Measurements from ENCODE around the gene SLC22A1. TPM values are rescaled to one million over a fixed set of nuclear protein-coding genes. Genes with fewer than 3 reads are reported as not detected.

Gene SLC22A1
- total and polyA plus RNA-seq, 2 of the 13 experiments (the other 11 are each of a cell fraction or from before 2014, with no cell fraction given): 0.80 to 0.87 TPM

DNA sequence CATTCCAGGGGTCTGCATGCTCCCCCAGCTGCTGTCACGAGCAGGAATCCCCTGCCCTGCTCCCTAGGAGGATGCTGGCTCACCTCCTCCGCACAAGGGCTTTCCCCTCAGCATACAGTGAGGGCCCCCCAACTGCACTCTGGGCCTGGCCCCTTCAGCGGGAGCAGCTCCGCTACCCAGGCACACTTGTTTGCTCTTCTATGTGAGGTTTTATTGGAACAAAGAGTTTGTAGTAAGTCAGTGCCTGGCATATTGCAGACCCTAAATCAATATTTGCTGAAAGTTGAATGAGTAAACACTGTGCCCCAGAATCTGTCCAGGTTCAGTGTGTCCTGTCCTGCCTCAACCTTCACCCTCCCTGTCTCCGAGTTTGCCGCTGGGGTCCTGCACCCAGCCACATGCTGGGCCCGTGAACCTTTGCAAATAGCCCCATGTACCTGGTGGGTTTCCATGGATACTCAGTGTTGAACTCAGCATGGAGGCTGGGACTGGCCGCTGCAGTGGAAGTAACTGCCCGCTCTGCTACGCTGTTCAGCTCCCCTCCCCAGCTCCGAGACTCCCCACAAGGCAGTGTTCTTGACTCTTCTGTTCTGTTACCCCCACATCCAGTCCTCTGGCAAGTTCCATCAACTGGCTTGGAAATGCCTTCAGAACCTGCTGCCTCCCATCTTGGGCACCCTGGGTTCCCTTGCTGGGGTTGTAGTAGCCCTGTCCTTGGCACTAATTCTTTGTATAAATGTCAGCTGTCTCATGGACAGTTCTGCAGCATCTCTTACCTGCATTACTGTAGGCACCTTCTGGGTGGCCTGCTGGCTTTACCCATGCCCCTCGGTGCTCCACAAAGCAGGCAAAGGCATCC, 15.7 kb downstream of the SLC22A1 start (continued):
- no peak for TF ChIP-seq ZNF280B (CRISPR knock-in tag; IDR thresholded peaks at IDR 0.05; ENCODE audit: borderline replicate concordance)
- TF ChIP-seq, protein P1, sequence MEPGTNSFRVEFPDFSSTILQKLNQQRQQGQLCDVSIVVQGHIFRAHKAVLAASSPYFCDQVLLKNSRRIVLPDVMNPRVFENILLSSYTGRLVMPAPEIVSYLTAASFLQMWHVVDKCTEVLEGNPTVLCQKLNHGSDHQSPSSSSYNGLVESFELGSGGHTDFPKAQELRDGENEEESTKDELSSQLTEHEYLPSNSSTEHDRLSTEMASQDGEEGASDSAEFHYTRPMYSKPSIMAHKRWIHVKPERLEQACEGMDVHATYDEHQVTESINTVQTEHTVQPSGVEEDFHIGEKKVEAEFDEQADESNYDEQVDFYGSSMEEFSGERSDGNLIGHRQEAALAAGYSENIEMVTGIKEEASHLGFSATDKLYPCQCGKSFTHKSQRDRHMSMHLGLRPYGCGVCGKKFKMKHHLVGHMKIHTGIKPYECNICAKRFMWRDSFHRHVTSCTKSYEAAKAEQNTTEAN (CRISPR knock-in tag; conservative IDR thresholded peaks at IDR 0.05): no peak; the same call in 1 of the 2 replicates
- TF ChIP-seq ZNF367 (CRISPR knock-in tag; IDR thresholded peaks at IDR 0.05; ENCODE audit: borderline replicate concordance): no peak
- TF ChIP-seq, protein P2, sequence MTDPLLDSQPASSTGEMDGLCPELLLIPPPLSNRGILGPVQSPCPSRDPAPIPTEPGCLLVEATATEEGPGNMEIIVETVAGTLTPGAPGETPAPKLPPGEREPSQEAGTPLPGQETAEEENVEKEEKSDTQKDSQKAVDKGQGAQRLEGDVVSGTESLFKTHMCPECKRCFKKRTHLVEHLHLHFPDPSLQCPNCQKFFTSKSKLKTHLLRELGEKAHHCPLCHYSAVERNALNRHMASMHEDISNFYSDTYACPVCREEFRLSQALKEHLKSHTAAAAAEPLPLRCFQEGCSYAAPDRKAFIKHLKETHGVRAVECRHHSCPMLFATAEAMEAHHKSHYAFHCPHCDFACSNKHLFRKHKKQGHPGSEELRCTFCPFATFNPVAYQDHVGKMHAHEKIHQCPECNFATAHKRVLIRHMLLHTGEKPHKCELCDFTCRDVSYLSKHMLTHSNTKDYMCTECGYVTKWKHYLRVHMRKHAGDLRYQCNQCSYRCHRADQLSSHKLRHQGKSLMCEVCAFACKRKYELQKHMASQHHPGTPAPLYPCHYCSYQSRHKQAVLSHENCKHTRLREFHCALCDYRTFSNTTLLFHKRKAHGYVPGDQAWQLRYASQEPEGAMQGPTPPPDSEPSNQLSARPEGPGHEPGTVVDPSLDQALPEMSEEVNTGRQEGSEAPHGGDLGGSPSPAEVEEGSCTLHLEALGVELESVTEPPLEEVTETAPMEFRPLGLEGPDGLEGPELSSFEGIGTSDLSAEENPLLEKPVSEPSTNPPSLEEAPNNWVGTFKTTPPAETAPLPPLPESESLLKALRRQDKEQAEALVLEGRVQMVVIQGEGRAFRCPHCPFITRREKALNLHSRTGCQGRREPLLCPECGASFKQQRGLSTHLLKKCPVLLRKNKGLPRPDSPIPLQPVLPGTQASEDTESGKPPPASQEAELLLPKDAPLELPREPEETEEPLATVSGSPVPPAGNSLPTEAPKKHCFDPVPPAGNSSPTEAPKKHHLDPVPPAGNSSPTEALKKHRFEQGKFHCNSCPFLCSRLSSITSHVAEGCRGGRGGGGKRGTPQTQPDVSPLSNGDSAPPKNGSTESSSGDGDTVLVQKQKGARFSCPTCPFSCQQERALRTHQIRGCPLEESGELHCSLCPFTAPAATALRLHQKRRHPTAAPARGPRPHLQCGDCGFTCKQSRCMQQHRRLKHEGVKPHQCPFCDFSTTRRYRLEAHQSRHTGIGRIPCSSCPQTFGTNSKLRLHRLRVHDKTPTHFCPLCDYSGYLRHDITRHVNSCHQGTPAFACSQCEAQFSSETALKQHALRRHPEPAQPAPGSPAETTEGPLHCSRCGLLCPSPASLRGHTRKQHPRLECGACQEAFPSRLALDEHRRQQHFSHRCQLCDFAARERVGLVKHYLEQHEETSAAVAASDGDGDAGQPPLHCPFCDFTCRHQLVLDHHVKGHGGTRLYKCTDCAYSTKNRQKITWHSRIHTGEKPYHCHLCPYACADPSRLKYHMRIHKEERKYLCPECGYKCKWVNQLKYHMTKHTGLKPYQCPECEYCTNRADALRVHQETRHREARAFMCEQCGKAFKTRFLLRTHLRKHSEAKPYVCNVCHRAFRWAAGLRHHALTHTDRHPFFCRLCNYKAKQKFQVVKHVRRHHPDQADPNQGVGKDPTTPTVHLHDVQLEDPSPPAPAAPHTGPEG (CRISPR knock-in tag; IDR thresholded peaks at IDR 0.05): no peak
- TF ChIP-seq NR2F2 (IDR thresholded peaks at IDR 0.05; ENCODE audit: borderline replicate concordance, low read depth): 0 out of 2 replicates have a peak, but pooled peaks have one; percentile 39
- no peak for TF ChIP-seq ZSCAN30 (CRISPR knock-in tag; IDR thresholded peaks at IDR 0.05)
- TF ChIP-seq ZBTB10 (CRISPR knock-in tag; IDR thresholded peaks at IDR 0.05; ENCODE audit: borderline replicate concordance): peak; percentile 96; the same call in 1 of the 2 replicates
- peak; percentile 51 for TF ChIP-seq PHF5A (CRISPR knock-in tag; IDR thresholded peaks at IDR 0.05; ENCODE audit: low read depth, unreplicated experiment)
- TF ChIP-seq XRCC5 (optimal IDR thresholded peaks at IDR 0.05; ENCODE audit: low read length): peak; percentile 57
- TF ChIP-seq ZNF567 (CRISPR knock-in tag; IDR thresholded peaks at IDR 0.05; ENCODE audit: borderline replicate concordance): 0 out of 2 replicates have a peak, but pooled peaks have one; percentile 82
- TF ChIP-seq ZMYM3 (CRISPR knock-in tag; IDR thresholded peaks at IDR 0.05): peak; percentile 36; the same call in 1 of the 2 replicates
- TF ChIP-seq MED1 (CRISPR knock-in tag; IDR thresholded peaks at IDR 0.05): peak; percentile 92
- TF ChIP-seq ZMYM4 (CRISPR knock-in tag; IDR thresholded peaks at IDR 0.05): peak; percentile 87
- peak; percentile 14; the same call in 1 of the 2 replicates for TF ChIP-seq ZFY (CRISPR knock-in tag; IDR thresholded peaks at IDR 0.05)
- TF ChIP-seq ZNF326 (CRISPR knock-in tag; IDR thresholded peaks at IDR 0.05; ENCODE audit: borderline replicate concordance): no peak
- TF ChIP-seq SMARCE1 (IDR thresholded peaks at IDR 0.05; ENCODE audit: borderline replicate concordance): no peak

Measured in HepG2 (cell line).